ENCODE measurements around the gene OR5C1.

GRCh38 chr9:122777935-122778627 lies 10.7 kb upstream of the OR5C1 start:
- TF ChIP-seq POLR2AphosphoS5 (IDR thresholded peaks at IDR 0.05; ENCODE audit: low read depth, low read length) (no peak), CTCF (IDR thresholded peaks at IDR 0.05) (no peak), REST (IDR thresholded peaks at IDR 0.05; ENCODE audit: insufficient read depth in 1 of 2, low read depth in 2 of 2, low read length in 1 of 2) (no peak), TCF7L2 (IDR thresholded peaks at IDR 0.05; ENCODE audit: low read depth, low read length) (no peak), SIN3A (IDR thresholded peaks at IDR 0.05; ENCODE audit: borderline replicate concordance, insufficient read depth, low read depth, low read length) (no peak)
